ENCODE data around the gene PEX3.

The PEX3 gene

DNA sequence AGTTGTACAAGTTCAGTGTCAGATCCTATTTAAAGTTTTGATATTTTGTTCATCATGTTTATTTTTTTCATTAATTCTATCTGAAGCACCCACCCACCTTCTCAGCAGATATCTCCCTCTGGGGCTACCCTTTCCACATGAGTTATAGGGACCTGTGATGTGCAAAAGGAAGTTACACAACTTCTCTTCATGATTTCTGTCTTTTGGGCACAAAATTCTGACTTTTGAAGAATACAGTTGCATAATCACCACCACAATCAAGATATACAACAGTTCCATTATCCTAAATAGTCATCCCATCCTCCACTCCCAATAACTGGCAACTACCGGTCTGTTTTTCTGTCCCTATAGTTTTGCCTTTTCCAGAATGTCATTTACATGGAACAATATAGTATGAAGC lies 74.8 kb downstream of the PEX3 start:
- Histone ChIP-seq H3K27me3 (replicated peaks in 2 of 5; ENCODE audit: control insufficient read depth in 4 of 5, insufficient read depth in 5 of 5, low read length in 4 of 5) (no peaks in the 10 kb centered on the region), H3K27ac (ENCODE audit: insufficient read depth in 1 of 2, low read depth in 1 of 2, low read length in 2 of 2, poor library complexity in 1 of 2, severe bottlenecking in 2 of 2) (no peak overlapping the region), H3K4me3 (ENCODE audit: control insufficient read depth in 1 of 7, extremely low read depth in 1 of 7, insufficient read depth in 4 of 7, low read depth in 2 of 7, low read length in 6 of 7) (no peak overlapping the region), H3K4me1 (ENCODE audit: control extremely low read depth in 1 of 4, control insufficient read depth in 4 of 4, insufficient read depth in 4 of 4, low read length in 3 of 4) (peaks cover 7 to 18% (median 11%) of the 10 kb centered on the region in 4 experiments), H3K36me3 (ENCODE audit: control insufficient read depth in 4 of 4, insufficient read depth in 4 of 4, low read length in 3 of 4) (no peaks in the 10 kb centered on the region), H3K9me3 (ENCODE audit: control extremely low read depth in 1 of 5, control insufficient read depth in 4 of 5, insufficient read depth in 2 of 5, low read depth in 1 of 5, low read length in 4 of 5) (peaks cover 0 to 4% (median 0%) of the 10 kb centered on the region in 5 experiments)
- no CpG with 5 or more reads among the region's 1 CpG for WGBS (ENCODE audit: insufficient coverage)
- no peak for DNase-seq
- ChIA-PET POLR2A (no interaction called here), CTCF (interaction anchor here (1.1 kb wide), 1 partner anchor 12 kb away, joined by 4 read pairs; no protein-coding TSS in a partner anchor)

DNA sequence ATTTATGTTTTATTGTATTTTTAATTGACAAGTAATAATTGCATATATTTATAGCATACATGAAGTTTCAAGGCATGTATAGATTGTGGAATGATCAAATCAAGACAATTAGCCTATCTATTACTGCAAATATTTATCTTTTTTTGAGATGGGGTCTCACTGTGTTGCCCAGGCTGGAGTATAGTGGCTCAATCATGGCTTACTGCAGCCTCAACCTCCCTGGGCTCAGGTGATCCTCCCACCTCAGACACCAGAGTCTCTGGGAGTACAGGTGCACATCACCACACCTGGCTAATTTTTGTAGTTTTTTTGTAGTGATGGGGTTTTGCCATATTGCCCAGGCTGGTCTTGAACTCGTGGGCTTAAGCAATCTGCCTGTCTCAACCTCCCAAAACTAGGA lies 77.1 kb downstream of the PEX3 start:
- DNase-seq, result no peak
- no peaks in the 10 kb centered on the region for H3K27me3 ChIP-seq (replicated peaks in 2 of 5; ENCODE audit: control insufficient read depth in 4 of 5, insufficient read depth in 5 of 5, low read length in 4 of 5)
- 89% methylated on average over 1 of the region's 1 CpG for WGBS (ENCODE audit: insufficient coverage)
- no peaks in the 10 kb centered on the region for H3K36me3 ChIP-seq (ENCODE audit: control insufficient read depth in 4 of 4, insufficient read depth in 4 of 4, low read length in 3 of 4)
- CTCF ChIA-PET, result interaction anchor here (2.2 kb wide), 1 partner anchor 8 kb away, joined by 6 read pairs; no protein-coding TSS in a partner anchor
- peaks cover 7 to 18% (median 11%) of the 10 kb centered on the region in 4 experiments for H3K4me1 ChIP-seq (ENCODE audit: control extremely low read depth in 1 of 4, control insufficient read depth in 4 of 4, insufficient read depth in 4 of 4, low read length in 3 of 4)
- H3K4me3 ChIP-seq (ENCODE audit: control insufficient read depth in 1 of 7, extremely low read depth in 1 of 7, insufficient read depth in 4 of 7, low read depth in 2 of 7, low read length in 6 of 7), result no peak overlapping the region
- no peak overlapping the region for H3K27ac ChIP-seq (ENCODE audit: insufficient read depth in 1 of 2, low read depth in 1 of 2, low read length in 2 of 2, poor library complexity in 1 of 2, severe bottlenecking in 2 of 2)
- POLR2A ChIA-PET, result no interaction called here
- H3K9me3 ChIP-seq (ENCODE audit: control extremely low read depth in 1 of 5, control insufficient read depth in 4 of 5, insufficient read depth in 2 of 5, low read depth in 1 of 5, low read length in 4 of 5), result peaks cover 0 to 4% (median 0%) of the 10 kb centered on the region in 5 experiments

DNA sequence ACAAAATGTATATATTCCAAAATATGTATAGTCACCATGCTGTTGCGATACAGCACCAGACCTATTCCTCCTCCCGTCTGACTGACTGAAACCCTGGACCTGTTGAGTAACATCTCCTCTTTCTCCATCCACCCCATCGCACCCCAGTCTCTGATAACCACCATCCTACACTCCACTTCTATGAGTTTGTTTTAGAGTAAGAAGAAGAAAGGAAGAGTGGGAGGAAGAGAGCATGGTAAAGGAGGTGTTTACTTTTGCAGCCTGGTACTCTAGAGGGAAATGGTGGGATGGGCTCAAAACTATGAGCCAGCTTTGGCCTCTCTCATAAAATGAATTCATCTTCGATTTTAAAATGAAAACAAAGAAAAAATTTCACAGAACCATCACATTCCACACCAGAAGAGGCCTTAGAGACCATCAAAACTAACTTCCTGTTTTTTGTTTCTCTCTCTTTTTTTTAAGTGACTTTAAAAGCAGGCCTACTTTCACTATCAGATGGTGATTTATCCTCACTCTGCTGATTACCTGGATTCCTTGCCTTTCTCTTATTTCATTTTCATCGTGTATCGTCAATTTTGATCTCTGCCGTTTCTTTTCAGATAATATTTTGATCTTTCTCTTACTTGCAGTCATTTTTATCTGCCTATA lies 77.7 kb downstream of the PEX3 start:
- no peak overlapping the region for H3K4me3 ChIP-seq (ENCODE audit: control insufficient read depth in 1 of 7, extremely low read depth in 1 of 7, insufficient read depth in 4 of 7, low read depth in 2 of 7, low read length in 6 of 7)
- H3K27ac ChIP-seq (ENCODE audit: insufficient read depth in 1 of 2, low read depth in 1 of 2, low read length in 2 of 2, poor library complexity in 1 of 2, severe bottlenecking in 2 of 2), result no peak overlapping the region
- CTCF ChIA-PET, result interaction anchor here (1.2 to 2.2 kb wide), 4 partner anchors 8 to 485 kb away, joined by 3 to 6 read pairs (median 4); no protein-coding TSS in a partner anchor
- H3K27me3 ChIP-seq (replicated peaks in 2 of 5; ENCODE audit: control insufficient read depth in 4 of 5, insufficient read depth in 5 of 5, low read length in 4 of 5), result no peaks in the 10 kb centered on the region
- no peaks in the 10 kb centered on the region for H3K36me3 ChIP-seq (ENCODE audit: control insufficient read depth in 4 of 4, insufficient read depth in 4 of 4, low read length in 3 of 4)
- H3K9me3 ChIP-seq (ENCODE audit: control extremely low read depth in 1 of 5, control insufficient read depth in 4 of 5, insufficient read depth in 2 of 5, low read depth in 1 of 5, low read length in 4 of 5), result peaks cover 0 to 4% (median 0%) of the 10 kb centered on the region in 5 experiments
- POLR2A ChIA-PET, result no interaction called here
- WGBS (ENCODE audit: insufficient coverage), result 82% methylated on average over 3 of the region's 7 CpGs
- peak; percentile 38 to 71 (median 71) for DNase-seq
- peaks cover 7 to 18% (median 11%) of the 10 kb centered on the region in 4 experiments for H3K4me1 ChIP-seq (ENCODE audit: control extremely low read depth in 1 of 4, control insufficient read depth in 4 of 4, insufficient read depth in 4 of 4, low read length in 3 of 4)

DNA sequence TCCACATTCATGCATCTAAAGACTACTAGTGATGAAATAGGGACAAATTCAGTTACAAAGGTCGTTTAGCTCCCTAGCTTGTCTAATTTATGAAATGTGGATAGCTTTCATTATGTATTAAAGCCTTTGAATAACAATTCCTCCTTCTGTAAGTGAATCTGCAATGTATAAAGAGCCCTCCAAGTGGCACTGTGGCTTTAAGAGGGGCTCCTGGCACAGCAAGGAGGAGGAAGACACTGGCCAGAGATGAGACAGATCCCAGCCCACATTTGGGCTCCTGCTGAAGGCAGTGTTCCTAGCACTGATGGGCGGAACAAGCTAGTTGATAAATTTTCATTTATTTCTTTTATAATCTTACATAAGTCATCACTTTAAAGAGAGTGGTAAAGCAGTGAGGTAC lies 78.5 kb downstream of the PEX3 start:
- peak; percentile 31 to 40 (median 40) for DNase-seq
- H3K27me3 ChIP-seq (replicated peaks in 2 of 5; ENCODE audit: control insufficient read depth in 4 of 5, insufficient read depth in 5 of 5, low read length in 4 of 5), result no peaks in the 10 kb centered on the region
- no peaks in the 10 kb centered on the region for H3K36me3 ChIP-seq (ENCODE audit: control insufficient read depth in 4 of 4, insufficient read depth in 4 of 4, low read length in 3 of 4)
- CTCF ChIA-PET, result interaction anchor here (1.2 to 1.7 kb wide), 5 partner anchors 9 to 484 kb away, joined by 3 to 5 read pairs (median 3); no protein-coding TSS in a partner anchor
- POLR2A ChIA-PET, result no interaction called here
- no CpG with 5 or more reads among the region's 2 CpGs for WGBS (ENCODE audit: insufficient coverage)
- no peak overlapping the region for H3K4me3 ChIP-seq (ENCODE audit: control insufficient read depth in 1 of 7, extremely low read depth in 1 of 7, insufficient read depth in 4 of 7, low read depth in 2 of 7, low read length in 6 of 7)
- peaks cover 0 to under 1% (median 0%) of the 10 kb centered on the region in 5 experiments for H3K9me3 ChIP-seq (ENCODE audit: control extremely low read depth in 1 of 5, control insufficient read depth in 4 of 5, insufficient read depth in 2 of 5, low read depth in 1 of 5, low read length in 4 of 5)
- peaks cover 7 to 18% (median 11%) of the 10 kb centered on the region in 4 experiments for H3K4me1 ChIP-seq (ENCODE audit: control extremely low read depth in 1 of 4, control insufficient read depth in 4 of 4, insufficient read depth in 4 of 4, low read length in 3 of 4)
- H3K27ac ChIP-seq (ENCODE audit: insufficient read depth in 1 of 2, low read depth in 1 of 2, low read length in 2 of 2, poor library complexity in 1 of 2, severe bottlenecking in 2 of 2), result peak overlapping the region in 1 of 2 experiments; percentile 35

DNA sequence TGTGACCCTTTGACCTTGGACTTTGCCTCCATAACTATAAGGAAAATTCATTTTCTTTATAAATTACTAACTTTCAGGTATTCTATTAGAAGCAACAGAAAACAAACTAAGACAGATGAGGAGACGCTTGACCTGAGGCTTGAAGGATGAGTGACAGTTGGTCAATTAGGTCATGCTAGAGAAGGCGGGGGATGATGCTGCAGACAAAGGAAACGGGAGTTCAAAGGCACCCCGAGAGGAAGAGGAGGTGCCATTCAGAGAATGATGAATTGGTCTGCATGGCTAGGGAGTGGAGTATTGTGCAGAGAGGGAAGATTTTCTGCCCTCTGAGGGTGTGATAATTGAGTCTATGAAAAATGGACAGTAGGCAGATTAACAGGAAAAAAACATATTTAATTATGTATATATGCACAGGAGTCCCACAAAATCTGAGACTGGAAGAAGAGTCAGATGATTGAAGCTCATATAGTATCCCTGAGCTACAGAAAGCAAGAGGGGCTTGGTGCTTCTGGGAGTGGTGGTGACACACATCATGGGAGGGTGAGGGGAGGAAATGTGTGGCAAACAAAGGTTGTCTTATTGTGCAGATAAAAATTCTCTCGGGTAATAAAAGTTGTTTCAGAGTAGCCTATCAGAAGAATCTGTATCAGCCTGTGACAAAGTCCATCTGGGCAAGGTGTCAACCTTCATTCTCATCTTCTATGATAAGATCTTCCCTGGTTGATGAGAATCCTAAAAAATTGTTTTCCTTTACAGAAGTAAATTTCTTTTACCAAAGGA lies 81.3 kb downstream of the PEX3 start:
- ChIA-PET CTCF (no interaction called here), POLR2A (interaction anchor here (1.3 kb wide), 1 partner anchor 26 kb away, joined by 3 read pairs; no protein-coding TSS in a partner anchor)
- Histone ChIP-seq H3K27me3 (replicated peaks in 2 of 5; ENCODE audit: control insufficient read depth in 4 of 5, insufficient read depth in 5 of 5, low read length in 4 of 5) (no peaks in the 10 kb centered on the region), H3K36me3 (ENCODE audit: control insufficient read depth in 4 of 4, insufficient read depth in 4 of 4, low read length in 3 of 4) (no peaks in the 10 kb centered on the region), H3K4me1 (ENCODE audit: control extremely low read depth in 1 of 4, control insufficient read depth in 4 of 4, insufficient read depth in 4 of 4, low read length in 3 of 4) (peaks cover 9 to 19% (median 15%) of the 10 kb centered on the region in 4 experiments), H3K4me3 (ENCODE audit: control insufficient read depth in 1 of 7, extremely low read depth in 1 of 7, insufficient read depth in 4 of 7, low read depth in 2 of 7, low read length in 6 of 7) (no peak overlapping the region), H3K27ac (ENCODE audit: insufficient read depth in 1 of 2, low read depth in 1 of 2, low read length in 2 of 2, poor library complexity in 1 of 2, severe bottlenecking in 2 of 2) (no peak overlapping the region), H3K9me3 (ENCODE audit: control extremely low read depth in 1 of 5, control insufficient read depth in 4 of 5, insufficient read depth in 2 of 5, low read depth in 1 of 5, low read length in 4 of 5) (no peaks in the 10 kb centered on the region)
- DNase-seq, result no peak
- 89% methylated on average over 5 of the region's 5 CpGs for WGBS (ENCODE audit: insufficient coverage)

DNA sequence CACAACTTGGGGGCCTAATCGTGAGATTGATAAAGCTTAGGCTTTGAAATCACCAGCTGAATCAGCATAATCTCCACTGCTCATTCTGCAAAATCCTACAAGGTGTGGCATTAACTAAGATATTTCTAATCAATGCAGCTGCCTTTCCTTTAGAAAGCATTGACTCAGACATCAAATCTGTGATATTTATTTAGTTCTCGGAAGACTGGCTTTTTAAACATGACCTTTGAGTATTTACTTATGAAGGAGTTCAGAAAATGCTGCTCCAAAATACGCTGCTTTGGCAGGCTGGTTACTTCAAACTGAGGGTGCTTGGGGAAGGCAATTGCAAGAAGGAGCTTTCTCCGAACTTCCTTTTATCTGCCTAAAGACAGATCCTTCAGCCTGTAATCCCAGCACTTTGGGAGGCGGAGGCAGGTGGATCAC lies 84.6 kb downstream of the PEX3 start:
- no peak for DNase-seq
- ChIA-PET POLR2A (no interaction called here), CTCF (interaction anchor here (1.3 kb wide), 1 partner anchor 8 kb away, joined by 6 read pairs; no protein-coding TSS in a partner anchor)
- 92% methylated on average over 2 of the region's 5 CpGs for WGBS (ENCODE audit: insufficient coverage)
- no peak overlapping the region for H3K27ac ChIP-seq (ENCODE audit: insufficient read depth in 1 of 2, low read depth in 1 of 2, low read length in 2 of 2, poor library complexity in 1 of 2, severe bottlenecking in 2 of 2)
- H3K27me3 ChIP-seq (replicated peaks in 2 of 5; ENCODE audit: control insufficient read depth in 4 of 5, insufficient read depth in 5 of 5, low read length in 4 of 5), result no peaks in the 10 kb centered on the region
- no peak overlapping the region for H3K4me3 ChIP-seq (ENCODE audit: control insufficient read depth in 1 of 7, extremely low read depth in 1 of 7, insufficient read depth in 4 of 7, low read depth in 2 of 7, low read length in 6 of 7)
- no peaks in the 10 kb centered on the region for H3K36me3 ChIP-seq (ENCODE audit: control insufficient read depth in 4 of 4, insufficient read depth in 4 of 4, low read length in 3 of 4)
- peaks cover 0 to 15% (median 10%) of the 10 kb centered on the region in 4 experiments for H3K4me1 ChIP-seq (ENCODE audit: control extremely low read depth in 1 of 4, control insufficient read depth in 4 of 4, insufficient read depth in 4 of 4, low read length in 3 of 4)
- H3K9me3 ChIP-seq (ENCODE audit: control extremely low read depth in 1 of 5, control insufficient read depth in 4 of 5, insufficient read depth in 2 of 5, low read depth in 1 of 5, low read length in 4 of 5), result no peaks in the 10 kb centered on the region
